ENCODE results near the gene DDX49.
A peak's percentile ranks its signal among the peaks of the same experiment; 100 is the strongest.

DDX49 gene

GRCh38 chr19:18931316-18932162, 12.0 kb downstream of the DDX49 start:
- CTCF ChIA-PET: interaction anchor here (0.6 to 0.7 kb wide), 3 partner anchors 17 to 28 kb away, joined by 3 to 4 read pairs (median 4); no protein-coding TSS in a partner anchor
- DNase-seq (ENCODE audit: low spot score): no peak
- TF ChIP-seq CTCF (conservative IDR thresholded peaks at IDR 0.05; ENCODE audit: low read depth): no peak
- POLR2A ChIA-PET (ENCODE audit: low non-redundant PET): no interaction called here
- H3K27ac ChIP-seq: peak overlapping the region; percentile 69

DNA sequence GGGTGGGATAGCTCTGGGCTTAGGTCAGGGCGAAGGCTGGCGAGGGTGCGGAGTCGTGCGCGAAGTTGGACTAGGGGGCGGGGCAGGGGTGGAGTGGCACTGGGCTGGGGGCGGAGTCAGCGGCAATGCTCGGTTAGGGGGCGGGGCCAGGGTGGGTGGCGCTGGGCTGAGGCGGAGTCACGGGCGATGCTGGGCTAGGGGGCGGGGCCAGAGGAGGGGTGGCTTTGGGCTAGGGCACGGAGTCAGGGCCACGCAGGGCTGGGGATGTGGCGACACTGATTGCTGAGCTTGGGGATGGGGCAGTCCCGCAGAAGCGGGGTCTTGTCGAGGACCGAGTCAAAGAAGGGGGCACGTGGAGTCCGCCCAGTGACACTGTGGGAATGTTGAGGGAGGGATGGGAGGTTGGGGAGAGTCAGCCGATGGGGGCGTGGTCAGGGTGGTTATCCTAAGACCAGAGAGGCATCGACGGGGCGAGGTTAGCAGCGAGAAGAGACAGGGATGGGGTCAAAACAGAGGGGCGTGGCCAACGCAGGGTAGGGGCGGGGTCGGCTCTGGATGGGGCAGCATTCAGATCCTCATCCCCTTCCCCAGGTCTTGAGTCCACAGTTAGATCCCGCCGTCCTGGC, 12.8 kb downstream of the DDX49 start:
- POLR2A ChIA-PET (ENCODE audit: low non-redundant PET): no interaction called here
- H3K27ac ChIP-seq: peak overlapping the region; percentile 69
- TF ChIP-seq CTCF (conservative IDR thresholded peaks at IDR 0.05; ENCODE audit: low read depth): no peak
- CTCF ChIA-PET: interaction anchor here (0.7 kb wide), 1 partner anchor 16 kb away, joined by 4 read pairs; no protein-coding TSS in a partner anchor
- DNase-seq (ENCODE audit: low spot score): peak; percentile 90

- TF ChIP-seq CTCF (conservative IDR thresholded peaks at IDR 0.05; ENCODE audit: low read depth): no peak
- POLR2A ChIA-PET (ENCODE audit: low non-redundant PET): no interaction called here
- H3K27ac ChIP-seq: peak overlapping the region; percentile 69
- no peak for DNase-seq (ENCODE audit: low spot score)
- CTCF ChIA-PET: interaction anchor here (0.6 to 1.4 kb wide), 2 partner anchors 53 to 54 kb away, joined by 3 to 4 read pairs; no protein-coding TSS in a partner anchor
These were observed 13.8 kb downstream of the DDX49 start for GRCh38 chr19:18933297-18933696.

GRCh38 chr19:18939163-18939562, 19.6 kb downstream of the DDX49 start:
- DNase-seq (ENCODE audit: low spot score): no peak
- no peak for TF ChIP-seq CTCF (conservative IDR thresholded peaks at IDR 0.05; ENCODE audit: low read depth)
- POLR2A ChIA-PET (ENCODE audit: low non-redundant PET): interaction anchor here (0.6 to 0.8 kb wide), 2 partner anchors 11 to 191 kb away, joined by 5 to 6 read pairs; no protein-coding TSS in a partner anchor
- CTCF ChIA-PET: interaction anchor here (0.7 to 2.4 kb wide), 2 partner anchors 48 to 488 kb away, joined by 3 to 8 read pairs; no protein-coding TSS in a partner anchor
- H3K27ac ChIP-seq: peak overlapping the region; percentile 89

- POLR2A ChIA-PET (ENCODE audit: low non-redundant PET): no interaction called here
- TF ChIP-seq CTCF (conservative IDR thresholded peaks at IDR 0.05; ENCODE audit: low read depth): no peak
- CTCF ChIA-PET: interaction anchor here (0.5 to 2.4 kb wide), 6 partner anchors 20 to 337 kb away, joined by 3 to 8 read pairs (median 3); partner anchors contain the start of gene DDX49
- peak overlapping the region; percentile 89 for H3K27ac ChIP-seq
- peak; percentile 84 for DNase-seq (ENCODE audit: low spot score)
These were observed 20.6 kb downstream of the DDX49 start for GRCh38 chr19:18939922-18940768.

All from RWPE1 (cell line).